Type B pancreatic cell (in vitro differentiated cells): ENCODE data around the gene LRRC14B. TPM values are rescaled to one million over a fixed set of nuclear protein-coding genes. Genes with fewer than 3 reads are reported as not detected.

Experiments
- DNase-seq: peaks from one replicate; pipeline ENCODE4 v3.0.0; 2021; ENCODE audit warnings: mixed read lengths; ENCODE audit not compliant: unreplicated experiment; ENCODE audit errors: extremely low spot score
- H3K27ac Mint-ChIP-seq: 2 replicates; pipeline ENCODE4 v1.8.0; 2021; ENCODE audit warnings: mild to moderate bottlenecking, mixed read lengths
- H3K27me3 Mint-ChIP-seq: 2 replicates; pipeline ENCODE4 v1.8.0; 2021; ENCODE audit warnings: mixed read lengths
- H3K36me3 Mint-ChIP-seq: 2 replicates; pipeline ENCODE4 v1.8.0; 2021; ENCODE audit warnings: mixed read lengths
- H3K4me1 Mint-ChIP-seq: one replicate; pipeline ENCODE4 v1.8.0; 2021; ENCODE audit warnings: mixed read lengths; ENCODE audit not compliant: unreplicated experiment
- H3K4me3 Mint-ChIP-seq: 2 replicates; pipeline ENCODE4 v1.8.0; 2021; ENCODE audit warnings: mild to moderate bottlenecking, mixed read lengths
- H3K9me3 Mint-ChIP-seq: 2 replicates; pipeline ENCODE4 v1.8.0; 2021; ENCODE audit warnings: mixed read lengths
- CTCF ChIP-seq: fragments of 200-600 bp; sonication (generic); conservative IDR thresholded peaks from 2 replicates; pipeline ENCODE4 v1.5.0; 2021; ENCODE audit warnings: antibody characterized with exemption, mild to moderate bottlenecking
- total RNA-seq: library from RNA; stranded (reverse); gene quantifications from 2 replicates; pipeline ENCODE4 v1.2.1, GENCODE V29; 2021; ENCODE audit warnings: low replicate concordance

The LRRC14B gene
- total RNA-seq, 1 donor from 2014 or later, result not detected

- peak; percentile 90 for DNase-seq
- H3K9me3 Mint-ChIP-seq, result no peaks in the 10 kb centered on the region
- no peak overlapping the region for H3K27ac Mint-ChIP-seq
- no peaks in the 10 kb centered on the region for H3K27me3 Mint-ChIP-seq
- peaks cover 16% of the 10 kb centered on the region for H3K4me1 Mint-ChIP-seq
- peak; percentile 92 for TF ChIP-seq CTCF
- H3K36me3 Mint-ChIP-seq, result no peaks in the 10 kb centered on the region
- H3K4me3 Mint-ChIP-seq, result peak overlapping the region; percentile 47
Measured at GRCh38 chr5:188488-189481, 2.5 kb upstream of the LRRC14B start.

GRCh38 chr5:189486-189885 lies 1.8 kb upstream of the LRRC14B start:
- Mint-ChIP-seq H3K27me3 (no peaks in the 10 kb centered on the region), H3K36me3 (no peaks in the 10 kb centered on the region), H3K9me3 (no peaks in the 10 kb centered on the region), H3K4me3 (no peak overlapping the region), H3K4me1 (peaks cover 16% of the 10 kb centered on the region), H3K27ac (no peak overlapping the region)
- DNase-seq, result no peak
- TF ChIP-seq CTCF, result no peak

- TF ChIP-seq CTCF, result no peak
- Mint-ChIP-seq H3K27ac (no peak overlapping the region), H3K9me3 (no peaks in the 10 kb centered on the region), H3K4me3 (no peak overlapping the region), H3K4me1 (peaks cover 13% of the 10 kb centered on the region), H3K36me3 (no peaks in the 10 kb centered on the region), H3K27me3 (no peaks in the 10 kb centered on the region)
- DNase-seq, result no peak
Measured at GRCh38 chr5:189976-190365, 1.3 kb upstream of the LRRC14B start.

GRCh38 chr5:190366-191035 lies 794 bp upstream of the LRRC14B start:
- Mint-ChIP-seq H3K36me3 (no peaks in the 10 kb centered on the region), H3K27me3 (no peaks in the 10 kb centered on the region), H3K27ac (no peak overlapping the region), H3K4me1 (peaks cover 12% of the 10 kb centered on the region), H3K9me3 (no peaks in the 10 kb centered on the region), H3K4me3 (no peak overlapping the region)
- no peak for DNase-seq
- TF ChIP-seq CTCF, result no peak

GRCh38 chr5:191949-192690 lies 825 bp downstream of the LRRC14B start:
- H3K4me1 Mint-ChIP-seq, result peaks cover 15% of the 10 kb centered on the region
- no peaks in the 10 kb centered on the region for H3K9me3 Mint-ChIP-seq
- no peaks in the 10 kb centered on the region for H3K27me3 Mint-ChIP-seq
- no peak for DNase-seq
- no peak overlapping the region for H3K4me3 Mint-ChIP-seq
- TF ChIP-seq CTCF, result no peak
- no peaks in the 10 kb centered on the region for H3K36me3 Mint-ChIP-seq
- no peak overlapping the region for H3K27ac Mint-ChIP-seq
